HG03432 (cell line): ENCODE data around the gene CFAP92.

Experiments used
- ATAC-seq: cut with Tn5 transposase; IDR thresholded peaks from one replicate; pipeline ENCODE4 v1.9.1; 2021; ENCODE audit warnings: mild to moderate bottlenecking, moderate library complexity; ENCODE audit not compliant: unreplicated experiment

The CFAP92 gene, protein sequence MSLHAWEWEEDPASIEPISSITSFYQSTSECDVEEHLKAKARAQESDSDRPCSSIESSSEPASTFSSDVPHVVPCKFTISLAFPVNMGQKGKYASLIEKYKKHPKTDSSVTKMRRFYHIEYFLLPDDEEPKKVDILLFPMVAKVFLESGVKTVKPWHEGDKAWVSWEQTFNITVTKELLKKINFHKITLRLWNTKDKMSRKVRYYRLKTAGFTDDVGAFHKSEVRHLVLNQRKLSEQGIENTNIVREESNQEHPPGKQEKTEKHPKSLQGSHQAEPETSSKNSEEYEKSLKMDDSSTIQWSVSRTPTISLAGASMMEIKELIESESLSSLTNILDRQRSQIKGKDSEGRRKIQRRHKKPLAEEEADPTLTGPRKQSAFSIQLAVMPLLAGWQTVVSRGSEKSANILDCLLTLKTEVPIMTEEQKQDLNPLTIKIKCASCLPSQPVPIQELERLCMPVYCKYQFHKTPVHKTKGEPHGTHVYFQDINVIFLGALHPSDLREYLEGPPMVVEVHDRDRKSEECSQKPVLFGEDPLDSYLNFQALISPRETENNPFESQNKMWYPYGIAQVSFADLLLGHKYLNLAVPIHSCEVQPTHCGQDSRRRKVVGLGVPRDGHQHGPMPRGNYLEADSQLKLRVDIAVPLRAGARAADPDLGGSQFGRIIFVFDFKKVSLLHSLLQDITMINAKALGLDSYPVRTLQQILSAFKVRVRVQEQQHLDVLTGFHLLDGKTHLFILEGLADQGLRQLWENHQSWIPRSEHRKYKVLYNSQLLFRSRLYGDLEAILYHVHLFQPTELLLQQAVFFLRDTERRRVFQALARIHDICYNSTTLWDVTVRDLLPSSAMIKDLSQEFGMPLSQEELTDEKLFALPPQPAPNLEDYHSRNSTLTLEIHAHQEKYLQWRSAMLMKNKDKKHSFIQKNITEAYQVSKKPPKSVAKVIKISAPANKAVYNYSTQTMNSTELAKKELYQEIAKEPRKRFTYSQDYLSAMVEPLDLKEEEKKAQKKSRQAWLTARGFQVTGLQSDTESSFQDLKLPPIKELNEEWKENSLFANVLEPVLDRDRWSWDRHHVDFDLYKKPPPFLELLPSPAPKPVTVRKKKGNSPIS

DNA sequence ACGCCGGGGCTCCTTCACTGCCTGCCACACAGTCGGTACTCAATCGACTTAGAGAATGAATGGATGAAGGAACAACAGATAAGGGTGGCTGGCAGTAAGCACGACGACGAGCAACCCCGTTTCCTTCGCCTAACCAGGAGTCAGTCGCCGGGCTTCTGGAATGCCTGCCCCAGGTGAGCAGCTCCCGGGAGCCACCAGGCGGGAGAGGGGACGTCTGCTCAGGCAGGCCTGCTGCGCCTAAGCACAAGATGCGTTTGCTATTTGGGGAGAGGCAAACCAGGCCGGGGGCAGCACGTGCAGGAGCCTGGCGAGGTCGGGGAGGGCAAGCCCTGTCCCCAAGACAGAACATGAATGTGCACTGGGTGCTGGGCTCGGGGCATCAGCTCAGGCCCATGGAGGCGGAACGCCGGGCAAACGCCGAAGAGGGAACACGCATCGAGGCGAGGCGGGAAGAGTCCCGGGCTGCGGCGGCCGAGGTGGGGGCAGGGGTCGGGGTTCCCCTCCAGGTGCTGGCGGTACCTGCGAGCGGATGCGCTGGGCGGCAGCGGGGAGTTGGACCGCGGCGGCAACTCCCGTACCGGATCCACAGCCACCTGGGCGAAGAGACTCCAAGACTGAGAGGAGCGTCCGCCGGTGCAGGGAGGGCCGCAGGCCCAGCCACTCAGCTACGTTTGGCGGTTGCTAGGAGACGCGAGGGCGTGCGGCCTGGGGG is at the start of gene CFAP92:
Gene CFAP92, minus strand, starts transcription at position 616 of the 712 bp plus-strand sequence. CDS start 772 bp downstream, outside the sequence.
- ATAC-seq, result peak; percentile 90

- no peak for ATAC-seq
Observed at GRCh38 chr3:129040579-129041300, 46.9 kb upstream of the CFAP92 start.

- ATAC-seq, result no peak
Observed at GRCh38 chr3:129040039-129040336, 46.1 kb upstream of the CFAP92 start.

- ATAC-seq, result no peak
Observed at GRCh38 chr3:129039271-129040038, 45.6 kb upstream of the CFAP92 start.

- ATAC-seq, result no peak
Observed at GRCh38 chr3:129038121-129038855, 44.4 kb upstream of the CFAP92 start.

- ATAC-seq, result no peak
Observed at GRCh38 chr3:129037093-129037419, 43.2 kb upstream of the CFAP92 start.

DNA sequence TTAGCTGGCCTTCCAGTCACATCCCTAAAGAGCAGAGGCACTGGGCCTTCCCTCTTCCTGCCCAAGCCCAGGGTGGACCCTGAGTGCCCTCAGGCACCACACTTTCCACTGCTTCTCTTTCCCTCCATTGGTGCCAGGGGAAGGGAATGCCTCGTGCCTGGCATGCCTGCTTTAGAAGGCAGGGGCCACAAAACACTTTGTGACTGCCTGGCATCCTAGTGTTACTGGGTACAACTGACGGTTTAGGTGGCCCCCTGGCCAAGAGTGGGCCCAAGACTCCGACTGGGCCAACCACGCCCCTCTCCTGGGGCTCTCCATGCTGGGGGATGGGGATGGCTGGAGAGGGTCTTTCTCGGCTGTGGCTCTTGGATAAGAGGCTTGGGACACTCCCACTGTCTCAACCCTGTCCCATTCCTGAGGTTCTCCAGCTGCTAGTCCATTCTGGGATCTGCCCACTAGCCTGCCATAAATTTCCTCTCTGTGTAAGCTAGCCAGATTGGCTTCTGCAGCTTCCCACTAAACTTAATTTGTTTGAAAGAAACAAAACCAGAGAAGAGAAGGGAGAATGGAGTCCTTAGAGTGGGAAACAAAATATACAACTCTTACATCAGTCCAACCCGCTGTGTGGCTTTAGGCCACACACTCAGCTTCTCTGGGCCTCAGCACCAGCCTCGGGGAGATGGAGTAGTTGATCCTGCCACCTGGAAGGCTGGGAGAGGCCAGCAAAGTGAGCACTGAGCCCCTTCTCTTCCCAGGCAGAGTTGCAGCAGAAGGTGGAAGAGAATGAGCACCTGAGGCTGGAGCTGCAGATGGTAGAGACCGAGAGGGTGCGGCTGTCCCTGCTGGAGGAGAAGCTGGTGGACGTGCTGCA is 42.6 kb upstream of the CFAP92 start:
- ATAC-seq, result no peak

DNA sequence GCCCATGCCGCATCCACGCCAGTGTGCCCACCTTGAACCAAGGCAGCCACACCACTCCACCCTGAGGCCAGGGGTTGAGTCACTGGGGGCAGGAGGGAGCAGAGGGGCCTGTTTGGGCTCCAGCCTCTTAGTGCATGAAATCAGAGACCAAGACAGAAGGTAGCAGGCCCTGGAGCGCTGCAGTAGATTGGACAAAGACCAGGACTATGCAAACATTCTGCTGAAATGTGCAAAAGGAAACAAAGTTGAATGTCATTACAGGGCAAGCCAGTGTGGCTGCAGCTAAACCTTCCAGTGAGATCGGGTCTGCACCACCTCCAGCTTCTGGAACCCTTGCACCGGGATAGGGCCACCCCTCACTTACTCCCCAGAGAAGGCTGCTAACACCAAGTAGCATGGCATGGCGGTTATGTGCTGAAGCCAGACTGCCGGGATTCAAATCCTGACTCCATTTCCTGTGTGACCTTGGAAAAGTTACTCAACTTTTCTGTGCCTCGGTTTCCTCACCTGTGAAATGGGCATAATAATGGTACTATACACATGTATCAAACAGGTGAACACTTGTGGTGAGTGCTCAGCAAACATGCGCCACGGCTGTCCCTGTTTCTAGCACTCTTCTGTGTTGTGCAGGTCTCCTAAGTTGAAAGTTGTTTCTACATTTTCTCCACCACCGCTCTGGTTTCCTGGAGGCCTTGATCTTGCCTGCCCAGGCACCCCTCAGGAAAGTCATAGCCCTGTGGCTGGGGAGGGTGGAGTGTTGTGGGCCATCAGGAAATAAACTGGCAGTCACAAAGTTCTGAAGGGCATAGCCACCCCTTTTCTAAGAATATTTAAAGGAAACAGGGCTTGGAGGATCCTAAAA is 41.7 kb upstream of the CFAP92 start:
- ATAC-seq, result no peak

DNA sequence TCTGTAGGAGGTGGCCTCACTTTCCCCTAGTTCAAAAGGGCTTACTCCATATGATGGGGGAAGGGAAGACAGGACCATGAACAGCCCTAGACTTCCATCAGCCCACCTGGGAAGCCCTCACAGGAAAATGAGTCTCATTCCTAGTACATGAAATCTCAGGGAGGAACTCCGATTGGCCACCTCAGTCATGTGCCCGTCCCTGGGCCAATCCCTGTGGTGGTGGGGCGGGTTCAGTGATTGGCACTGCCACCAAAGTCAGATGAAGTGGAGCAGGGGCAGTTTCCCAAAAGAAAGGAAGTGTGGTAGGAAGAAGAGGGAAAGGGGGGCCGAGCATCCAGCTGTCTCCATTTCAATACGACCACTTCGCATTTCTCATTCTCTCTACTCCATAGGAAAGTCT is 40.8 kb upstream of the CFAP92 start:
- ATAC-seq, result no peak

DNA sequence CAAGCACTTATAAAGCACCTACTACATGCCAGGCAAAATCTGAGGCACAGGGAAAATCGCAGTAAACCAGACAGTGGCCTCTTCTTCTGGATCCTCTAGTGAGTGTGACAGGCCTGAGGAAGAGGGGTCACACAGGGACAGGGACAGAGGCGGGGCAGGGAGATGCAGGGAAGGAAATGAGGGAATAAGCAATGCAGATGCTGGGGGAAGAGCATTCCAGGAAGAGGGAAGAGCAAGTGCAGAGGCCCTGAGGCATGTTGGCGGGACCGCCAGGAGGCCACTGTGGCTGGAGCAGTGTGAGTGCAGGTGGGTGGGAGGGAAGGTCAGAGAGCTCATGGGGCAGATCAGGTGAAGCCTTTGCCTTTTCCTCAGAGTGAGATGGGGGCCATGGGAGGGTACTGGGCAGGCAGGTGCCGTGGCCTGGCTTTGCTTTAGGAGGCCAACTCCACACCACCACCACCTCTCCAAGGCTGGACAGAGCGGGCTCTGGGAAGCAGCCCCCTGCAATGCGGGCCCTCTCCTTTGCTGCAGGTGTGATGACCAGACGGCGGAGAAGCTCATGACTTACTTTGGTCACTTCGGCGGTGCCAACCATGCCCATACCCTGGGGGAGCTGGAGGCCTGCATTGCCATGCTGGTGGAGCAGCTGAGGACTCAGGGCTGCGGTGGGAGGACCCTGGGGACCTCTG is 39.9 kb upstream of the CFAP92 start:
- no peak for ATAC-seq

DNA sequence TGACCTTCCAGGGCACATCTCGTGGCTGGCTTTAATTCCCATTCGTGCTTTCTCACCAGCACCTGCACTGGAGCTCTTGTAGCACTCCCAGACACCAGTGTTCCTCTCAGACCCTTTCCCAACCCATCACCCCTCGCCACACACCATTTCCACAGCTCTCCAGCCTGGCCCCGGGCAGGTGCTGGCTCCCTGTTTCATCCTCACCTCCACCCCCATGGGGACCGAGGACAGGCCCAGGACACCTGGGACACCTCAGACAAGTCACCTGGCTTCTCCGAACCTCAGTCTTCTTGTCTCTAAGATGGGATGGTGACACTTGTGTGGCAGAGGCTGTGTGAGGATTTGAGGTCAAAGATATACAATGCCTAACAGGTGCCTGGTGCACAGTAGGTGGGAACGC is 39.3 kb upstream of the CFAP92 start:
- ATAC-seq, result no peak

- ATAC-seq, result no peak
Observed at GRCh38 chr3:129032716-129033115, 38.8 kb upstream of the CFAP92 start.

DNA sequence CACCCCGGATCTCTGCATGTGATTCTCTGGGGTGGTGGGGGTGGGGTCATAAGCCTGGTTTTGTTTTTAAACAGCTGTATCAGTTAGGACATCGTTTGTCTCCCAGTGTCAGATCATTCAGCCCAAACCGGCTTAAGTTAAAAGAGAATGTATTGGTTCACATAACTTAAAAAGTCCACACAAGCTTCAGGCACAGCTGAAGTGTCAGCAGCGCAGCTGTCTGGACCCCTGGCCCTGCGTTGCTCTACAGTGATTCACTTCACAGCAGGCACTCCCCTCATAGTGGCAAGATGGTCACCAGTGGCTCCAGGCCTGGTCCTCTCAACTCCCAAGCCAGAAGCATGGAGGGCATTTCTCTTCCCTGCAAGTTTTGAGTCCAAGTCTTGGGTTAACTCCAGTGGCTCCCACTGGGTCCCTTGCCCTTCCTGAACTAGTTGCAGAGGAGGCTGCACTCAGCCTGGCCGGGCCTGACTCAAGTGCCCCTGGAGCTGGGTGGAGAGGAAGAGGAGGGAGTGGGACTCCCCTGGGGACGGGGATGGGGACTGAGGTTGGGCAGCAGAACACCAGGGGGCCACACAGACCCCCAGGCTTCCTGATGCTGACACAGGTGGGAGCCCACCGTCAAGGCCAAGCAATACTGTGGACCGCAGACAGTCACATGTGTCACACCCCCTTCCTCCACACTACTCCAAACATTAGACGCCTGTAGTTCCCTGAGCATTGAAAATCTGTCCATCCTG is 37.8 kb upstream of the CFAP92 start:
- no peak for ATAC-seq

DNA sequence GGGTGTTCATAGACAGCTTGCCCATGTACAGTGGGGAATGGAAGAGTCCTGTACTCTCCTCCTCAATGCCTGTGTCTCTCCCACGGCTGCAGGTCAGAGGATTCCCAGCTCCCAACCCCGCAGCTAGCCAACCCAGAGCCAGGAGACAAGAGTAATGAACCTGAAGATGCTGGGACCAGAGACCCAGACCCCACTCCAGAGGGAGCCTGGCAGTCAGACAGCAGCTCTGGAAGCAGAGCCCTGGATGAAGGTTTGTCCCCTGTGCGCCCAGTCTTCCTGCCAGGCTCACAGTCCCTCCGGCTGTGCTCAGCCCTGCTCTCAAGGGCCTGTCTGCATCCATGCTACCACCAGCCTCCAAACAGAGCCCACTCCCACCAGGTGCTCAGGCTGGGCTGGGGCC is 36.7 kb upstream of the CFAP92 start:
- no peak for ATAC-seq

DNA sequence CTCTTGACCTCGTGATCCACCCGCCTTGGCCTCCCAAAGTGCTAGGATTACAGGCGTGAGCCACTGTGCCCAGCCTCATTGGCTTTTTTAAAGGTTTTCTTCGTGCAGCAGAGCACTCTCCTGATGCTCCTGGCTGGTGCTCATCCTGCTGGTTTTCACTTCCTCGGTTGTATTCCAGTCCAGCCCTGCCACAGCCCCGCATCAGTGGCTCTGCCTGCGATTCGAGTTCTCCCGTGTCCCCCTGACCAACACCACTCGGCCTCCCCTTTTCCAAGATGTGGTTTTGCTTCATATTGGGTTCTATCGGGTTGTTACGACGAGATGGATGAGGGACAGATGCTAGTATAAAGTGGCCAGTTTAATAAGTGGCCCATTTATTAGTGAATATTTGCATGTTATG is 35.0 kb upstream of the CFAP92 start:
- ATAC-seq, result no peak

DNA sequence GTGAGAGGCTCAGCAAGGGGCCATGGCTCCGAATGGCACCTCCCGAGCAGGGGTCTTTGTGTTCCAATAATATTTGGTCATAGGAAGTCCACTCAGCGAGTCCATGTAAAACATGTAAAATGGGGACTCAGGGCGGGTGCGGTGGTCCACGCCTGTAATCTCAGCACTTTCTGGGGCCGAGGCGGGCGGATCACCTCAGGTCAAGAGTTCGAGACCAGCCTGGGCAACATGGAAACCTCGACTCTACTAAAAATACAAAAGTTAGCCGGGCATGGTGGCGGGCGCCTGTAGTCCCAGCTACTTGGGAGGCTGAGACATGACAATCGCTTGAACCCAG is 33.6 kb upstream of the CFAP92 start:
- no peak for ATAC-seq
